HCT116 (cell line): ENCODE measurements around the gene CDCA3. TPM values are rescaled to one million over a fixed set of nuclear protein-coding genes. Genes with fewer than 3 reads are reported as not detected.

Source experiments
- ATAC-seq: fragments of 200-7000 bp; cut with Tn5 transposase; 2 replicates; pipeline ENCODE4 v1.9.1; 2020; ENCODE audit warnings: mild to moderate bottlenecking, moderate library complexity
- BruUV-seq: library from RNA; stranded (reverse); fragments of 400-500 nt; replicated peaks from 2 replicates; lab custom pipeline; 2021; lab: Mats Ljungman, UMichigan
- CTCF ChIA-PET: fragments of 300-600 bp; sonication (Branson Sonifier 250); formaldehyde crosslinking; loops from one replicate; lab custom pipeline; 2021; ENCODE audit warnings: antibody characterized with exemption; lab: Charles Lee
- POLR2A ChIA-PET: fragments of 300-600, 350-600 bp; sonication (Branson Sonifier 250); formaldehyde crosslinking; loops from one replicate; lab custom pipeline; 2021; ENCODE audit warnings: antibody characterized with exemption; lab: Charles Lee
- RAD21 ChIA-PET, 2 experiments: fragments of 300-600 bp; sonication (Branson Sonifier 250); formaldehyde crosslinking; loops; one replicate each; lab custom pipeline; 2023; ENCODE audit warnings: low total read pairs in 2 of 2; ENCODE audit not compliant: uncharacterized antibody in 2 of 2, unreplicated experiment in 2 of 2, low non-redundant PET in 1 of 2; lab: Charles Lee
- DNase-seq: peaks from one replicate; pipeline ENCODE4 v3.0.0-alpha.2; 2010; ENCODE audit warnings: low read depth, low spot score
- H2AFZ ChIP-seq: fragments of 200-600 bp; shearing (Covaris generic), sonication (generic); 2 replicates; pipeline ENCODE4 v1.6.1; 2017; ENCODE audit warnings: low read depth, mixed run types, mixed read lengths, antibody characterized with exemption, low read length; ENCODE audit not compliant: poor library complexity, severe bottlenecking
- H3K27ac ChIP-seq: 2 replicates; pipeline ENCODE4 v1.5.1; 2012; ENCODE audit warnings: low read depth, low read length
- H3K27me3 ChIP-seq: fragments of 200-600 bp; sonication (generic); 2 replicates; pipeline ENCODE4 v1.6.1; 2016; ENCODE audit warnings: mixed run types, low read length, mixed read lengths; ENCODE audit not compliant: insufficient read depth
- H3K36me3 ChIP-seq, 2 experiments: fragments of 200-500 bp in 1 of 2; fragments of 200-600 bp in 1 of 2; sonication (Bioruptor generic) in 1 of 2; sonication (generic) in 1 of 2; 2 replicates each; pipeline versions ENCODE4 v1.5.1 to v1.6.1; 2014 to 2016; ENCODE audit warnings: low read length in 2 of 2, inconsistent platforms in 1 of 2, mixed read lengths in 1 of 2, mixed run types in 1 of 2; ENCODE audit not compliant: insufficient read depth in 2 of 2, control insufficient read depth in 1 of 2
- H3K4me1 ChIP-seq, 2 experiments: fragments of 200-600 bp in 1 of 2; sonication (generic) in 1 of 2; 2 replicates each; pipeline versions ENCODE4 v1.5.1 to v1.6.1; 2012 to 2017; ENCODE audit warnings: low read length in 2 of 2, inconsistent platforms in 1 of 2, mild to moderate bottlenecking in 1 of 2, mixed read lengths in 1 of 2, mixed run types in 1 of 2, moderate library complexity in 1 of 2; ENCODE audit not compliant: insufficient read depth in 2 of 2, control insufficient read depth in 1 of 2
- H3K4me2 ChIP-seq: fragments of 200-600 bp; sonication (generic); 2 replicates; pipeline ENCODE4 v1.6.1; 2017; ENCODE audit warnings: mixed run types, low read length, mixed read lengths
- H3K4me3 ChIP-seq, 2 experiments: fragments of 200-600 bp in 1 of 2; sonication (generic) in 1 of 2; replicated peaks in 1 of 2; 2 replicates each; pipeline ENCODE4 v1.5.1; 2011 to 2016; ENCODE audit warnings: low read length in 2 of 2, control low read depth in 1 of 2, low read depth in 1 of 2, mild to moderate bottlenecking in 1 of 2, mixed read lengths in 1 of 2, mixed run types in 1 of 2
- H3K79me2 ChIP-seq: fragments of 200-600 bp; sonication (generic); 2 replicates; pipeline ENCODE4 v1.6.1; 2017; ENCODE audit warnings: mild to moderate bottlenecking, mixed run types, low read length, moderate library complexity, mixed read lengths; ENCODE audit not compliant: insufficient read depth
- H3K9ac ChIP-seq: fragments of 200-600 bp; sonication (generic); 2 replicates; pipeline ENCODE4 v1.6.1; 2016; ENCODE audit warnings: low read length, mixed read lengths
- H3K9me2 ChIP-seq: fragments of 200-600 bp; sonication (generic), shearing (Covaris generic); 2 replicates; pipeline ENCODE4 v1.6.1; 2017; ENCODE audit warnings: mixed run types, mild to moderate bottlenecking, moderate library complexity; ENCODE audit not compliant: insufficient read depth
- H3K9me3 ChIP-seq, 2 experiments: fragments of 200-500 bp in 1 of 2; fragments of 200-600 bp in 1 of 2; sonication (Bioruptor generic) in 1 of 2; sonication (generic) in 1 of 2; 2 replicates each; pipeline ENCODE4 v1.6.1; 2014 to 2017; ENCODE audit warnings: low read length in 2 of 2, mixed read lengths in 2 of 2, inconsistent platforms in 1 of 2, low read depth in 1 of 2, mild to moderate bottlenecking in 1 of 2, mixed run types in 1 of 2, moderate library complexity in 1 of 2; ENCODE audit not compliant: control insufficient read depth in 1 of 2, insufficient read depth in 1 of 2
- H4K20me1 ChIP-seq: fragments of 200-600 bp; sonication (generic), shearing (Covaris generic); 2 replicates; pipeline ENCODE4 v1.6.1; 2017; ENCODE audit warnings: mixed run types, mild to moderate bottlenecking, moderate library complexity; ENCODE audit not compliant: insufficient read depth
- EGR1 ChIP-seq: IDR thresholded peaks from 2 replicates; pipeline ENCODE4 v1.6.1; 2012; ENCODE audit warnings: low read depth
- YY1 ChIP-seq: IDR thresholded peaks from 2 replicates; pipeline ENCODE4 v1.6.1; 2011; ENCODE audit warnings: low read length, low read depth, moderate library complexity, mild to moderate bottlenecking; ENCODE audit not compliant: insufficient replicate concordance; ENCODE audit errors: extremely low read depth
- intact Hi-C: fragments of 100-400 bp; cut with micrococcal nuclease; formaldehyde crosslinking; loops from 2 replicates; pipeline ENCODE4 v1.10.0; 2022
- total RNA-seq: library from RNA; stranded (reverse); gene quantifications from one replicate; pipeline ENCODE4 v1.2.1, GENCODE V29; 2021; ENCODE audit not compliant: unreplicated experiment

CDCA3 gene
- total RNA-seq, 1 experiment from 2014 or later, result 63.0 TPM

DNA sequence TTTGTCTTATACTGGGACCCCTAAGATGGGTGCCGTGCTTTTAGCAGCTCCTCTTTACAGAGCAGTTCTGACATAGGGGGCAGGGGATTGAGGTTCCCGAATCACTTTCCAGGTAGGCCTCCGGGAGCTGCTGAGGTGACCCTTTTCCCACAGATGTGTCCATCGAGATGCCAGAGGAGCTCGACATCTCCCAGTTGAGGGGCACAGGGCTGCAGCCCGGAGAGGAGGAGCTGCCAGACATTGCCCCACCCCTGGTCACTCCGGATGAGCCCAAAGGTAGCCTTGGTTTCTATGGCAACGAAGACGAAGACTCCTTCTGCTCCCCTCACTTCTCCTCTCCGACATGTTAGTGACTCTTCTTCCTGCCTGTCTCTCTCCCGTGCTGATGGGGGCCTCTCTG, 11.9 kb upstream of the CDCA3 start:
- Histone ChIP-seq H3K9me3 (no peaks in the 10 kb centered on the region), H3K9ac (no peak overlapping the region), H3K27ac (no peak overlapping the region), H3K4me3 (no peak overlapping the region), H3K9me2 (no peaks in the 10 kb centered on the region), H2AFZ (no peak overlapping the region), H4K20me1 (no peaks in the 10 kb centered on the region; the same call in 1 of the 2 replicates), H3K4me2 (no peak overlapping the region), H3K36me3 (peaks cover 46 to 49% of the 10 kb centered on the region in 2 experiments), H3K4me1 (peaks cover 11 to 18% of the 10 kb centered on the region in 2 experiments), H3K27me3 (no peaks in the 10 kb centered on the region), H3K79me2 (peaks cover 10% of the 10 kb centered on the region)
- ChIA-PET RAD21 (no interaction called here), CTCF (interaction anchor here (0.7 kb wide), 1 partner anchor 10 kb away, joined by 3 read pairs; the partner anchor contains the start of gene SPSB2), POLR2A (interaction anchor here (1.2 kb wide), 1 partner anchor 11 kb away, joined by 9 read pairs; the partner anchor contains the start of genes CDCA3 and USP5)
- BruUV-seq, result no TSS peak
- TF ChIP-seq EGR1, result no peak
- no peak for ATAC-seq
- intact Hi-C loops, result no loop called here
- no peak for DNase-seq

DNA sequence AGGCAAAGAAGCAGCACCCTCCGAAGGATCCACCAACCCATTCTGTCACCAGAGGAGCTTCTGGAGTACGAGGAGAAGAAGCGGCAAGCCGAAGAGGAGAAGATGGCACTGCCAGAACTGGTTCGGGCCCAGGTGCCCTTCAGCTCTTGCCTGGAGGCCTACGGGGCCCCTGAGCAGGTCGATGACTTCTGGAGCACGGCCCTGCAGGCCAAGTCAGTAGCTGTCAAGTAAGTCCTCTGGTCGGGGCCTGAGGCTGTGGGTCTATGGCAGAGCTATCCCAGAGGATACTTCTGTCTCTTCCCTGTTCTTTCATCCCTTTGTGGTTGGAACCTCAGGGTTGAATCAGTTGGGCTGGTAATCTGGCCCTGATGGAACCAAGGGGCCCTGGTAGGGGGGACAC, 10.3 kb upstream of the CDCA3 start:
- Histone ChIP-seq H3K9me3 (no peaks in the 10 kb centered on the region), H3K27me3 (no peaks in the 10 kb centered on the region), H4K20me1 (no peaks in the 10 kb centered on the region), H3K9ac (no peak overlapping the region), H3K4me2 (no peak overlapping the region), H3K4me1 (peaks cover 8 to 10% of the 10 kb centered on the region in 2 experiments), H3K36me3 (peaks cover 56 to 64% of the 10 kb centered on the region in 2 experiments), H3K27ac (no peak overlapping the region), H3K79me2 (no peaks in the 10 kb centered on the region; the same call in 1 of the 2 replicates), H3K4me3 (no peak overlapping the region), H2AFZ (no peak overlapping the region), H3K9me2 (no peaks in the 10 kb centered on the region)
- intact Hi-C loops, result no loop called here
- TF ChIP-seq YY1, result no peak
- TF ChIP-seq EGR1, result no peak
- BruUV-seq, result no TSS peak
- no peak for DNase-seq
- ATAC-seq, result no peak
- ChIA-PET RAD21 (no interaction called here), CTCF (interaction anchor here (0.7 to 1.0 kb wide), 2 partner anchors 8 to 11 kb away, joined by 3 read pairs; no protein-coding TSS in a partner anchor), POLR2A (interaction anchor here (0.9 kb wide), 1 partner anchor 9 kb away, joined by 4 read pairs; the partner anchor contains the start of gene USP5)
